Measurements from ENCODE around the gene CTNNBIP1. TPM values are rescaled to one million over a fixed set of nuclear protein-coding genes. Genes with fewer than 3 reads are reported as not detected.

CTNNBIP1 gene, protein sequence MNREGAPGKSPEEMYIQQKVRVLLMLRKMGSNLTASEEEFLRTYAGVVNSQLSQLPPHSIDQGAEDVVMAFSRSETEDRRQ
- polyA plus RNA-seq (69.3 and 81.9 TPM in 2 replicates), polyA minus RNA-seq (55.3 and 60.9 TPM in 2 replicates)

DNA sequence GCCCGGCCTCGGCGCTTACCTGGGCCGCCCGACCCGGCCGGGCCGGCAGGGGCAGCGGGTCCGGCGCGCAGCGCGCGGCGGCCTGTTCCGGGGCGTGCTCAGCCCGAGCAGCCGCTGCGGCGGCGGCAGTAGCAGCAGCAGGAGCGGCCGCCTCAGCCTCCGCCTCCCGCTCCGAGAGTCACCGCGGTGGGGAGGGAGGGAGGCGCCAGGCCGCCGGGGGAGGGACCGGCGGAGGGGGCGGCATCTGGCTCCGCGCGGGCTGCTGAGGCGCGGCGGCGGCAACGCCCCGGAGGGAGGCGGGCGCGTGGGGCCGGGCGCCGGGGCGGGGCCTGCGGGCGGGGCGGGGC lies at the start of gene CTNNBIP1:
Gene CTNNBIP1, minus strand, starts transcription at position 194 of the 347 bp plus-strand sequence. CDS start 38,205 bp downstream, outside the sequence.
- no peaks in the 10 kb centered on the region for H3K36me3 ChIP-seq (ENCODE audit: insufficient read depth, low read length)
- no peaks in the 10 kb centered on the region for H3K9me2 ChIP-seq (ENCODE audit: insufficient read depth, low read length)
- H3K9me3 ChIP-seq (ENCODE audit: low read length), result no peaks in the 10 kb centered on the region
- H3K79me2 ChIP-seq (replicated peaks; ENCODE audit: insufficient read depth, low read length), result peaks cover 14% of the 10 kb centered on the region
- H3K4me2 ChIP-seq (ENCODE audit: low read length), result peak within 1 kb of the TSS; percentile 98
- peak within 1 kb of the TSS; percentile 87 for H3K27ac ChIP-seq (ENCODE audit: low read length)
- H2AFZ ChIP-seq (ENCODE audit: low read depth, low read length), result peak within 1 kb of the TSS; percentile 88
- peak within 1 kb of the TSS; percentile 78 for H3K9ac ChIP-seq (ENCODE audit: low read length)
- H3K27me3 ChIP-seq (ENCODE audit: insufficient read depth, low read depth, low read length), result no peaks in the 10 kb centered on the region
- H3K4me3 ChIP-seq (ENCODE audit: low read length), result peak within 1 kb of the TSS; percentile 93
- H4K20me1 ChIP-seq (ENCODE audit: insufficient read depth), result no peaks in the 10 kb centered on the region
- TF ChIP-seq EZH2 (IDR thresholded peaks at IDR 0.05; ENCODE audit: borderline replicate concordance, insufficient read depth, low read length, poor library complexity, severe bottlenecking) (no peak), MXI1 (conservative IDR thresholded peaks at IDR 0.05; ENCODE audit: poor library complexity, severe bottlenecking) (no peak), POLR2AphosphoS5 (IDR thresholded peaks at IDR 0.05) (no peak), TAF1 (IDR thresholded peaks at IDR 0.05; ENCODE audit: low read depth) (peak; percentile 7), RAD21 (conservative IDR thresholded peaks at IDR 0.05) (no peak), SMC3 (conservative IDR thresholded peaks at IDR 0.05; ENCODE audit: poor library complexity) (no peak)
- TF ChIP-seq, protein P1, sequence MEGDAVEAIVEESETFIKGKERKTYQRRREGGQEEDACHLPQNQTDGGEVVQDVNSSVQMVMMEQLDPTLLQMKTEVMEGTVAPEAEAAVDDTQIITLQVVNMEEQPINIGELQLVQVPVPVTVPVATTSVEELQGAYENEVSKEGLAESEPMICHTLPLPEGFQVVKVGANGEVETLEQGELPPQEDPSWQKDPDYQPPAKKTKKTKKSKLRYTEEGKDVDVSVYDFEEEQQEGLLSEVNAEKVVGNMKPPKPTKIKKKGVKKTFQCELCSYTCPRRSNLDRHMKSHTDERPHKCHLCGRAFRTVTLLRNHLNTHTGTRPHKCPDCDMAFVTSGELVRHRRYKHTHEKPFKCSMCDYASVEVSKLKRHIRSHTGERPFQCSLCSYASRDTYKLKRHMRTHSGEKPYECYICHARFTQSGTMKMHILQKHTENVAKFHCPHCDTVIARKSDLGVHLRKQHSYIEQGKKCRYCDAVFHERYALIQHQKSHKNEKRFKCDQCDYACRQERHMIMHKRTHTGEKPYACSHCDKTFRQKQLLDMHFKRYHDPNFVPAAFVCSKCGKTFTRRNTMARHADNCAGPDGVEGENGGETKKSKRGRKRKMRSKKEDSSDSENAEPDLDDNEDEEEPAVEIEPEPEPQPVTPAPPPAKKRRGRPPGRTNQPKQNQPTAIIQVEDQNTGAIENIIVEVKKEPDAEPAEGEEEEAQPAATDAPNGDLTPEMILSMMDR (IDR thresholded peaks at IDR 0.05; ENCODE audit: poor library complexity, severe bottlenecking), result no peak
- H3F3A ChIP-seq (ENCODE audit: insufficient read depth, low read length, poor library complexity, severe bottlenecking), result no peaks in the 10 kb centered on the region

DNA sequence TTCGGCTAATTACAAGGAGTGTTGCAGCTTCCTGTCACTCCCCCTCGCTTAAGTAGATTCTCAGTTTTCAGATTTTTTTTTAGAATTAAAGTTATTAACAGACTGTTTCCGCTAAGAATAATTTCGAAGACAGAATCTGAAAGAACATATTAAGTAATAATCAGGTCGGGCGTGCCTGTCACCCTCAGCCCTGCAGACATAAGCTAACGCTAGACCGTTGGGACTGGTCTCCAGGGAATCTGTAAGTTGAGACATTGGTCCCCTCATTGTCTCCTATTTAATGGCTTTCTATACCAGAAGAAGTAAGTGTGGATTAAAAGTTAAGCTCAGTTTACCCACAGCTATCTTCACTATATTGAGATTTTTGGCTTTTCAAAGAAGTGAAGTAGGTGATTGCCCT lies 47.7 kb upstream of the CTNNBIP1 start:
- H3K27ac ChIP-seq (ENCODE audit: low read length), result no peak overlapping the region
- H3K79me2 ChIP-seq (replicated peaks; ENCODE audit: insufficient read depth, low read length), result no peaks in the 10 kb centered on the region
- no peak overlapping the region for H3K4me3 ChIP-seq (ENCODE audit: low read length)
- TF ChIP-seq RAD21 (conservative IDR thresholded peaks at IDR 0.05) (no peak), EP300 (conservative IDR thresholded peaks at IDR 0.05; ENCODE audit: poor library complexity, severe bottlenecking) (no peak), MXI1 (conservative IDR thresholded peaks at IDR 0.05; ENCODE audit: poor library complexity, severe bottlenecking) (no peak), EZH2 (IDR thresholded peaks at IDR 0.05; ENCODE audit: borderline replicate concordance, insufficient read depth, low read length, poor library complexity, severe bottlenecking) (no peak), POLR2AphosphoS5 (IDR thresholded peaks at IDR 0.05) (no peak), SMC3 (conservative IDR thresholded peaks at IDR 0.05; ENCODE audit: poor library complexity) (no peak), TAF1 (IDR thresholded peaks at IDR 0.05; ENCODE audit: low read depth) (no peak)
- TF ChIP-seq, protein P1 (IDR thresholded peaks at IDR 0.05; ENCODE audit: poor library complexity, severe bottlenecking), result no peak
- TF ChIP-seq, protein P2, sequence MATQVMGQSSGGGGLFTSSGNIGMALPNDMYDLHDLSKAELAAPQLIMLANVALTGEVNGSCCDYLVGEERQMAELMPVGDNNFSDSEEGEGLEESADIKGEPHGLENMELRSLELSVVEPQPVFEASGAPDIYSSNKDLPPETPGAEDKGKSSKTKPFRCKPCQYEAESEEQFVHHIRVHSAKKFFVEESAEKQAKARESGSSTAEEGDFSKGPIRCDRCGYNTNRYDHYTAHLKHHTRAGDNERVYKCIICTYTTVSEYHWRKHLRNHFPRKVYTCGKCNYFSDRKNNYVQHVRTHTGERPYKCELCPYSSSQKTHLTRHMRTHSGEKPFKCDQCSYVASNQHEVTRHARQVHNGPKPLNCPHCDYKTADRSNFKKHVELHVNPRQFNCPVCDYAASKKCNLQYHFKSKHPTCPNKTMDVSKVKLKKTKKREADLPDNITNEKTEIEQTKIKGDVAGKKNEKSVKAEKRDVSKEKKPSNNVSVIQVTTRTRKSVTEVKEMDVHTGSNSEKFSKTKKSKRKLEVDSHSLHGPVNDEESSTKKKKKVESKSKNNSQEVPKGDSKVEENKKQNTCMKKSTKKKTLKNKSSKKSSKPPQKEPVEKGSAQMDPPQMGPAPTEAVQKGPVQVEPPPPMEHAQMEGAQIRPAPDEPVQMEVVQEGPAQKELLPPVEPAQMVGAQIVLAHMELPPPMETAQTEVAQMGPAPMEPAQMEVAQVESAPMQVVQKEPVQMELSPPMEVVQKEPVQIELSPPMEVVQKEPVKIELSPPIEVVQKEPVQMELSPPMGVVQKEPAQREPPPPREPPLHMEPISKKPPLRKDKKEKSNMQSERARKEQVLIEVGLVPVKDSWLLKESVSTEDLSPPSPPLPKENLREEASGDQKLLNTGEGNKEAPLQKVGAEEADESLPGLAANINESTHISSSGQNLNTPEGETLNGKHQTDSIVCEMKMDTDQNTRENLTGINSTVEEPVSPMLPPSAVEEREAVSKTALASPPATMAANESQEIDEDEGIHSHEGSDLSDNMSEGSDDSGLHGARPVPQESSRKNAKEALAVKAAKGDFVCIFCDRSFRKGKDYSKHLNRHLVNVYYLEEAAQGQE (IDR thresholded peaks at IDR 0.05; ENCODE audit: borderline replicate concordance), result no peak
- no peak overlapping the region for H3K9ac ChIP-seq (ENCODE audit: low read length)
- H3K9me2 ChIP-seq (ENCODE audit: insufficient read depth, low read length), result no peaks in the 10 kb centered on the region
- no peaks in the 10 kb centered on the region for H3K36me3 ChIP-seq (ENCODE audit: insufficient read depth, low read length)
- H3F3A ChIP-seq (ENCODE audit: insufficient read depth, low read length, poor library complexity, severe bottlenecking), result no peaks in the 10 kb centered on the region
- H3K4me2 ChIP-seq (ENCODE audit: low read length), result no peak overlapping the region
- H4K20me1 ChIP-seq (ENCODE audit: insufficient read depth), result no peaks in the 10 kb centered on the region
- H2AFZ ChIP-seq (ENCODE audit: low read depth, low read length), result no peak overlapping the region
- H3K9me3 ChIP-seq (ENCODE audit: low read length), result no peaks in the 10 kb centered on the region
- no peaks in the 10 kb centered on the region for H3K27me3 ChIP-seq (ENCODE audit: insufficient read depth, low read depth, low read length)
